Endometrial microvascular endothelial cells (primary cell): ENCODE data around the gene RASA4B. TPM values are rescaled to one million over a fixed set of nuclear protein-coding genes. Genes with fewer than 3 reads are reported as not detected.
"Not testable (repeated sequence)": the region's sequence is repeated elsewhere in the genome, so short reads cannot be mapped to it uniquely, and the experiment has no call there.

Source experiments
- in situ Hi-C: cut with HindIII; loops from 2 replicates; pipeline ENCODE4 v1.10.0; 2017; ENCODE audit warnings: low sequenced_read_pairs, low pct_unique_long_range_greater_than_20kb; ENCODE audit errors: inconsistent ontology term
- total RNA-seq: library from RNA; depleted of rRNA; stranded (reverse); fragments of >200 nt; gene quantifications from one replicate; pipeline ENCODE4 v1.2.3, GENCODE V29; 2015; ENCODE audit errors: inconsistent ontology term

The RASA4B gene
- total RNA-seq, 1 donor from 2014 or later, result 2.7 TPM

DNA sequence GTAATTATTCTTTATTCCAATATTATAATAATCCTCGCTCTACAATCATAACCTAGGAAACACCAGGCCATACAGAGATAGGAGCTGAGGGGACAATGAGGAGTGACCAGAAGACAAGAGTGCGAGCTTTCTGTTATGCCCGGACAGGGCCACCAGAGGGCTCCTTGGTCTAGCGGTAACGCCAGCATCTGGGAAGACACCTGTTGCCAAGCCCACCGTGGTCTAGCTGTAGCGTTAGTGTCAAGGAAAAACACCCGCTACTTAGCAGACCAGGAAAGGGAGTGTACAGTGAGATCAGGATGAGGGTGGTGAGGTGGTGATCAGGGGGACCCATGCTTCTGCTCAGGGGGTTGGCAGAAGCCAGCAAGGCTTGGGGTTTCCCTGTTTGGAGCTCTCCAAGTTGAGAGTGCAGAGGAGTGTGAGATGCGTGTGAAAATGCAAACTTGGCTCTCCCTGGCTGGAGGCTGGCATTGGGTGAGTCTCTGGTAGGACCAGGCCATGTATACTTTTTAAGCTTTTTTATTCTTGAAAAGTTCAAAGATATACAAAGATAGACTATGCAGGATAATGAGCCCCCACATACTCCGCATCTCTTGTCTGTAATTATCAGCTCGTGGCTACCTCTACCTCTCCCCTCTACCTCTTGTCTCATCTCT, 37.5 kb downstream of the RASA4B start:
- in situ Hi-C loops, result not testable (repeated sequence)

DNA sequence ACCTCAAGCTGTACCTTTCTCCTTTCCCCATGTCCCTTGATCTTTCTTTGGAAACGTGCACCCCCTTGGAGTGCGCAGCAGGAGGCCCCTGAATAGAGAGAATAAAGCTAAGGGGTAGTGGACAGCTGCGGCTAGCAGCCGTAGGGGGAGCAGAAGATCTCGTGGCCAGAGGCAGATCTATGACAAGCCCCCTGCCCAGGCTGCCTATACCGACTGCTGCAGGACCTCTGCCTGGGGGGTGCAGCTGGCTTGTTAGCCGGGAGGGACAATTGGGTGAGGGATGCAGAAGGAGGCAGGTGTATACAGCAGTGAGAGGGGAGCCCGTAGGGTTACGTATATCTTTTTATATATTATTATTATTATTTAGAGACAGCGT, 38.4 kb downstream of the RASA4B start:
- in situ Hi-C loops, result not testable (repeated sequence)

DNA sequence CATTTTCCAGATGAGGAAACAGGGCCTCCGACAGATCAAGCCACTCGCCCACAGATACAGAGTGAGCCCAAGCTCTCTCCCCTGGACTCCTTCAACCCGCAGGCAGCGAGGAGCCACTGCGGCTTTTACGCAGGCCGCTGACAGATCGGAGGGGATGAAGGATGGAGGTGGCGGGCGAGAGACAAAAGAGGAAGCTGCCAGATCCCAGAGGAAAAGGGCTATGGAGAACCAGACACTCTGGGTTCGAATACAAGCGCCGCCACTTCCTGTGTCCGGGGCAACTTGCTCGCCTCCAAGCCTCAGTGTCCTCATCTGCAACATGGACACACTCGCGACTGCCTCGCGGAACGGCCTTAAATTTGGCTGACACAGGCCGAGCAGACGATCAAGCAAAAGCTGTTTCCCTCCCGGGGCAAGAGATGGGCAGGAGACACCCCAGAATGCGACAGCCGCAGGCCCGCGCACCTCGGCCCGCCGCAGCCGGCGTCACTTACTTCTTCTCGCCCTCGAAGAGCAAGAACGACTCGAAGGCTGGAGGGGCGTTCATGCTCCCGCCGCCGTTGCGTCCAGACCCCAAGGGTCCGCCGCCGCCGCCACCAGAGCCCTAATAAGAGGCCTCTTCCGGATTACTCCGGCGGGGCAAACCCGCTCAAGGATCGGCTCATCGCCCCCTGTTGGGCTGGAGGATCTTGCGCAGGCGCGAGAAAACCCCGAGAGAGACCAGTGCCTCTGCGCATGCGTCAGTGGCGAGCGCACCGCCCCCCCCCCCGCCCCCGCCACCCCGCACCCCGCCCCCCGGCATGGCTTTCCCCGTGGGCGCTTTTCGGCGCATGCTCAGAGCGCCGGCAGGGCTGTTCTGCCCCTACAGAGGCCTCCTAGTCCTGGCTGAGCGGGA, 39.0 kb downstream of the RASA4B start, which contains the start of gene POLR2J:
TSS of gene POLR2J (minus strand) at position 609 of the 895 bp plus-strand sequence. CDS start at position 547, 62 bp downstream.
- in situ Hi-C loops, result not testable (repeated sequence)

- in situ Hi-C loops, result not testable (repeated sequence)
These were observed 42.7 kb downstream of the RASA4B start for GRCh38 chr7:102474736-102475435.

DNA sequence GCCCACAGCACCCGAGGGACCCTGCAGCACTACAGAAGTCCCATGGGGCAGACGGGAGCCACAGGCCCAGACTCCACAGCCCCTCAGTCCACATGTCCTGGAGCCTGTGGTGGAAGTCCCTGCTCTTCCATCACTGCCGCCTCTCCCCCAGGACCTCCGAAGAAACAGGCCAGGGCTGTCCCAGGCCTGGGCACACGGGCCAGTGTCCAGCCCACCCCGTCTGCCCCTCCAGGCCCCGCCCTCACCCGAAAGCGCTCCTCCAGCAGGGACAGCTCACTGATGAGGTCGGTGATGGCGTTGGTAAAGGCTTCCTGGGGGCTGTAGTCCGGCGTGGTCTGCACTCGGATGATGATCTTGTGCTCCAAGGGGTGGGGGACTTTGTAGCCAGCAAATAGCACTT, 43.5 kb downstream of the RASA4B start:
- in situ Hi-C loops, result not testable (repeated sequence)

DNA sequence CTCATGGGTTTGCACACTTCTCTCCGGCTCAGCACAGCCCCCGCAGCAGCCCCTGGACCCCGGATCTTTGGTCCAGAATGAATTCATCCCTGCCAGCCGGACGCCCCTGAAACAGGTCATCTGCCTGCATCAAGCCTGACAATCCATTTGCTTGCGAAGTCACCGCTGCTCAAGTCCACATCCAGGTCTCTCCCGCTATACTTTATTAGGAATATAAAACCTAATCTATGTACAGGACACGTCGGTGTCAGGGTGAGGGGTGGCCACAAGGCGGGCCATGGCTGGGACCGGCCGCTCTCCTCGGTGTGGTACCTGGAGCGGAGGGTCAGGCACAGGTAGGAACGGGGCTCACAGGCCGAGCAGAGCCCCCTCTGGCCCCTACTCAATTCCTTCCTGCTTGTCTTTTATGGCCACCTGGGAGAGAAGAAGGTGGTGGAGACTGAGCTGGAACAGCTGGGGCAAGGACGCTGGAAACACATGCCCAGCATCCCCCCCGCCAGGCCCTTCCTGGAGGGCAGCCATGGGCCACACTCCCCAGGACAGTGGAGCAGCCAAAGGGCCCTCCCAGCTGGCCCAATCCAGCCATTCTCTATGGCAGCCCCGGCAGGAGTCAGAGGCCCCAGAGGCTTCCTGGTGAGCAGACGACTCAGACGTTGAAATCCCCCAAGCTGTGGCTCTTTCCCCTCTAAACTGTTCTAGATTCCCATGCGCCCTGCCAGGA, 44.1 kb downstream of the RASA4B start:
- in situ Hi-C loops, result no loop called here

DNA sequence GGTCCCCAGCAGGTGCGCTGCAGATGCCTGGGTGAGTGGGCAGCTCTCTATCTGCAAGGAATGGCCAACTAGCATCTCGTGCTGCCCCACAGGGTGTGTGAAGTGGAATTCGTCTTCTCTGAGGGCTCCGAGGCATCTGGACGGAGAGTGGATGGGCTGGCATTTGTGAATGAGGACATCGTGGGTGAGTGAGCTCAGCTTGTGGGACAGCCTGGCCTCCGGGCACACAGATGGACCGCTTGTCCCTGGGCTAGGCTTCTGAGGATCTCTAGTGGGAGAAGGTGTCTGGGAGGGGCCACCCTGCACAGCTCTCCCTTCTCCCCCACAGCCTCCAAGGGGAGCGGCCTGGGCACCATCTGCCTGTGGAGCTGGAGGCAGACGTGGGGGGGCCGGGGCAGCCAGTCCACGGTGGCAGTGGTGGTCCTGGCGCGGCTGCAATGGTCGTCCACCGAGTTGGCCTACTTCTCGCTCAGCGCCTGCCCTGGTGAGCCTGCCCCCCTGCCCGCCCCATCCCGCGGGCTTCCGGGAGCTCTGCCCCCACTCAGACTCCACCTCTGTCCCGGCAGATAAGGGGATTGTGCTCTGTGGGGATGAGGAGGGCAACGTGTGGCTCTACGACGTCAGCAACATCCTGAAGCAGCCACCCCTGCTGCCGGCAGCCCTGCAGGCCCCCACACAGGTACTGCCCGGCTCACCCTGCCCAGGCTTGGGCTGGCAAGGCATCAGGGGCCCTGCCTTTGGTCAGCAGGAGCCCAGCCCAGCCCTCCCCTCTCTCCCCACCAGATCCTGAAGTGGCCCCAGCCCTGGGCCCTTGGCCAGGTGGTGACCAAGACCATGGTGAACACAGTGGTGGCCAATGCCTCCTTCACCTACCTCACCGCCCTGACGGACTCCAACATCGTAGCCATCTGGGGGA, 45.2 kb downstream of the RASA4B start:
- in situ Hi-C loops, result no loop called here

DNA sequence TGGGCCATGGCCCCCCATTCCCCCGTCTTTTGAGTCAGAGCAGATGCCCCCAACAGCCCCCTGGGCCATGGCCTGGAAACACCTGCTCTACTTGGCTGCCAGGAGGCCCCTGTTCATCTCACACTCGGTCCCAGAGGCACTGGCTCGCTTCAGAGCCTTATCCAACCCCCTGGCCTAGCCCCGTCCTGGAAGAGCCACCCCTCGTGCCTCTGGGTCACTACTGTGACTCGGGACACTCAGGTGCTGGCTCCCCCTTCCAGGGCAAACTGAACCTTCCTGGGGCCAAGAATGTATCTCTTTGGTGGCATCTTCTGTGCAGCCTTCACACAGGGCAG, 45.8 kb downstream of the RASA4B start:
- in situ Hi-C loops, result no loop called here

DNA sequence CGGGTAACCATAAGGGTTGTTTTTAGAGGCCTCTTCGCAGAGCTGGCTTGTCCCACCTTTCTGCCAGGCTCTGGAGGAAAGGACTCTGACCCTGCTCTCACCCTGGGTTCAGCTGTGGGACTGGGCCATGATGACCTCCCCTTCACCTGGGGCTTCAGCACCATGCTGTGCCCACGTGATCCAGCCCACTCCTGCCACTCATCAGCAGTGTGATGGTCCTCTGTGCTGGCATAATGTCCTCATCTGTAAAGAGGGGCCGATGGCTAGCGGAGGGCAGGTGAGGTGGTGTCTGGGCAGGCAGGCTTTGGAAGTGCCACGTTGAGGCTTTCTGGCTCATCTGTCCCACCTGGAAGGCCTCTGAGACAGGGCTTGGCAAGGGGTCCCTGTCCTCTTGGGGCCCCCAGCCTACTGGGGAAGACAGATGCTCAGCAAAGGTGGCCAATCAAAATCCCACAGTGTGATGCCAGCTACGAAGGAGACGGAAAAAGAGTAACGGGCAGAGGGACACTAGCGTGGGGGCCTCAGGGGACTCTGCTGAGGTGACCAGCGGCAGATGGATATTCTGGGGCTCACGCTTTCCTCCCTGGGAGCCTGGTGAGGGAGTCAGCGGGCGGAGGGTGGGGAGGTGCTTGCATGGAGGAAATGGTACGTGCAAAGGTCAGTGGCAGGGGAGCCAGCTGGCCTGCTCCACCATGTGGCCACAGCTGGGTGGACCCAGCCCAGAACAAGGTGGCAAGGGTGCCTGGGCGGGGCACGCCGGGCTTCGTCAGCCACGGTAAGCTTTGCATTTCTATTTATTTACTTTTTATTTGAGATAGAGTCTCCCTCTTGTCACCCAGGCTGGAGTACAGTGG, 47.4 kb downstream of the RASA4B start:
- in situ Hi-C loops, result no loop called here

GRCh38 chr7:102469351-102469971, 48.1 kb downstream of the RASA4B start:
- in situ Hi-C loops, result no loop called here

- in situ Hi-C loops, result no loop called here
These were observed 48.9 kb downstream of the RASA4B start for GRCh38 chr7:102468478-102469350.

GRCh38 chr7:102467581-102468477, 49.7 kb downstream of the RASA4B start:
- in situ Hi-C loops, result no loop called here

DNA sequence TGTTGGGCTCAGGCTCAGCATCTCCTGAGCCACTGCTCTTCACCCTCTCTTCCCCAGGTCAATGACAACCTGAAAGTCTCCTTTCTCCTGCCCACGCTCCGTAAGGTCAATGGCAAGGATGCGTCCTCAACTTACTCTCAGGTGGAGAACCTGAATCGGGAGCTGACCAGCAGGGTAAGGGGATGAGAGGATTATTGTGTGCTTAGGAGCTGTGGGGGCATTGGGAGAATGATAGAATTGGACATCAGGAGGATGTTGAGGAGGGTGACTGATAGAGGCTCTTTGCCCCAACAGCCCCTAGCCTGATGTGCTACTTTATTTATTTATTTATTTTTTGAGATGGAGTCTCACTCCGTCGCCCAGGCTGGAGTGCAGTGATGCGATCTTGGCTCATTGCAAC, 51.5 kb downstream of the RASA4B start:
- in situ Hi-C loops, result no loop called here

- in situ Hi-C loops, result no loop called here
These were observed 52.8 kb downstream of the RASA4B start, which contains the start of the genes ALKBH4 and LRWD1 for GRCh38 chr7:102464577-102465280. Gene ALKBH4, minus strand, starts transcription at chr7:102464863. Its CDS starts 27 bp downstream, at chr7:102464836. Gene LRWD1, plus strand, starts transcription at chr7:102464984. Its CDS starts 97 bp downstream, at chr7:102465081.
